Cardiac fibroblast (primary cell): ENCODE measurements around the gene ITGA3.
"Not testable (repeated sequence)": the region's sequence is repeated elsewhere in the genome, so short reads cannot be mapped to it uniquely, and the experiment has no call there.

ENCODE experiments used
- DNase-seq, 2 donors: peaks; one replicate each; pipeline versions ENCODE4 v3.0.0 to v3.0.0-alpha.2; 2010; ENCODE audit warnings: low read depth in 2 of 2
- H3K4me3 ChIP-seq, 2 donors: replicated peaks in 1 of 2; 1 replicate in 1 of 2; 2 replicates in 1 of 2; pipeline ENCODE4 v1.5.1; 2011; ENCODE audit warnings: low read depth in 2 of 2, low read length in 2 of 2, mild to moderate bottlenecking in 2 of 2, moderate library complexity in 1 of 2
- TF ChIP-seq, protein P1 (sequence below): IDR thresholded peaks from one replicate; pipeline ENCODE4 v1.5.1; 2011; ENCODE audit warnings: low read depth, mild to moderate bottlenecking, low read length, inconsistent platforms

The ITGA3 gene

GRCh38 chr17:50034498-50035364, 21.2 kb upstream of the ITGA3 start:
- no peak overlapping the region for H3K4me3 ChIP-seq
- TF ChIP-seq, protein P1, sequence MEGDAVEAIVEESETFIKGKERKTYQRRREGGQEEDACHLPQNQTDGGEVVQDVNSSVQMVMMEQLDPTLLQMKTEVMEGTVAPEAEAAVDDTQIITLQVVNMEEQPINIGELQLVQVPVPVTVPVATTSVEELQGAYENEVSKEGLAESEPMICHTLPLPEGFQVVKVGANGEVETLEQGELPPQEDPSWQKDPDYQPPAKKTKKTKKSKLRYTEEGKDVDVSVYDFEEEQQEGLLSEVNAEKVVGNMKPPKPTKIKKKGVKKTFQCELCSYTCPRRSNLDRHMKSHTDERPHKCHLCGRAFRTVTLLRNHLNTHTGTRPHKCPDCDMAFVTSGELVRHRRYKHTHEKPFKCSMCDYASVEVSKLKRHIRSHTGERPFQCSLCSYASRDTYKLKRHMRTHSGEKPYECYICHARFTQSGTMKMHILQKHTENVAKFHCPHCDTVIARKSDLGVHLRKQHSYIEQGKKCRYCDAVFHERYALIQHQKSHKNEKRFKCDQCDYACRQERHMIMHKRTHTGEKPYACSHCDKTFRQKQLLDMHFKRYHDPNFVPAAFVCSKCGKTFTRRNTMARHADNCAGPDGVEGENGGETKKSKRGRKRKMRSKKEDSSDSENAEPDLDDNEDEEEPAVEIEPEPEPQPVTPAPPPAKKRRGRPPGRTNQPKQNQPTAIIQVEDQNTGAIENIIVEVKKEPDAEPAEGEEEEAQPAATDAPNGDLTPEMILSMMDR = no peak
- no peak for DNase-seq

GRCh38 chr17:50035421-50035879, 20.5 kb upstream of the ITGA3 start:
- no peak for DNase-seq
- no peak overlapping the region for H3K4me3 ChIP-seq
- TF ChIP-seq, protein P1 = no peak

- DNase-seq = no peak
- H3K4me3 ChIP-seq = no peak overlapping the region
- TF ChIP-seq, protein P1 = no peak
Observed at GRCh38 chr17:50035945-50036344, 20.0 kb upstream of the ITGA3 start.

DNA sequence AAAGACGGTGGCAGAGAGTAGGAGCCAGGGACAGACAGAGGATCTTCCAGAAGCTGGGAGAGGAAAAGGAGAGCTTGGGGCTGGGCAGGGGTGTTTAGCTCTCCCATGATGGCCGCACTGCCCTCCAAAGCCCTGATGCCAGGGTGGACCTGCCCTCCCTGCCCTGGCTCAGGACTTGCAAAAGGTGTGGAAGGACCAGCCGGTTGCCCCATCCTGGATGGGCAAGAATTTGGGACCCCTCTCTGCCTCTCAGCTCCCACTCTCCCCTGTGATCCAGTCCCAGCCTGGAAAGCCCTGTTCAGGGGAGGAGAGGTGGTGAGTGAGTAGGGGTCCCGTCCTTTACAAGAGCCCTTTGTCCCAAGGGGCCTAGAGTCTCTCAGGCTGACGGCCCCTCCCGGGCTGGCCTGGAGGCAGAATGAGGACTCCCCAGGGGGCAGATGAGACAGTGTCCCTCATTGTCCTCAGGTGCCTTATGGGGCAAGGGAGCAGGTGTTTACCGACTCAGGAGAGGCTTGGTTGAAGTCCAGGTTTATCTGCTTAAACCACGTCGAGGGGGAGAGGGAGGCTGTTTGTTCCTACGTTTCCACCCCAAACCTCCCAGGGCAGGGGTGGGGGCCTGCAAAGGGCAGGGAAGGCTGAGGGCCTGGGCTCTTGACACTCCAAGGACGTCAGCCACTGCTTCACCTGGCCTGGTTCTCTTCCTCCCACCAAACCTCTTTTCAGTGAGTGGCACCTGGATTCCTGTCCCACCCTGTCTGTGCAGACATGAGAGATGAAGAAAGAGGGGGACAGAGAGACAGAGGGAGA, 19.3 kb upstream of the ITGA3 start:
- no peak for DNase-seq
- H3K4me3 ChIP-seq = no peak overlapping the region
- TF ChIP-seq, protein P1 = no peak

DNA sequence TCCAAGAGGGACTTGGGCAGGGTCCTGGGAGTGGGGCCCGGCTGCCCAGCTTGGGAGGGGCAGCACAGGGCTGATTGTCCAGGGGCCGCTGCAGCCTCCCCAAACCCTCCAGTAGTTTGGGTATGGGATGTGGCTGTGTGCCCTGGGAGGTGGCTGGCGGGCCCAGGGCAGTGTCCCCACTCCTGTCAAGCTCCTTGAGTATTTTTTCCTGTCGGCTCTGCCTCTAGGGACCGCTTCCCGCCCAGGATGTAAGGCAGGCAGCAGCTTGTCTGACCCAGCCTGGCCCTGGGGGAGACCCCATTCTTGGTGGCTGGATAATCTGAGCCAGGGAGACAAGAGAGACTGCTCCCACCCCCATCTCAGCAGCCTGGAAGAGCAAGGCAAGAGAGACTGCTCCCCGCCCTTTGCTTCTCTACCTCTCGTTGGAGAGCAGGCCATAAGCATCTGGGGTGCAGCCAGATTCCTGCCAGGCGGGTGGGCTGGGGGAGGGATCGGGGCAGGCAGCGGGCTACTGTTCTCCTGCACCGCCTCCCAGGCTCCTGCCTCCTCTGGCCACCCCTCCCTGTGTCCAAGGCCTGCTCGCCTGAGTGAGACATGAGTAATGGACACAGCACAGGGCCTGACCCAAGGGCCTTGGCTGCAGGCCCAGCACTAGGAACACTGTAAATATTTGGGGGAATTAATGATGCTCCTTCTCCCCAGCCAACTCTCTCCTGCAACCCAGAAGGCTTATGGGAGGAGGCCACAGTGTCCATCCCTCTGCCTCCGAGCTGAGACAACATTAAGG, 18.4 kb upstream of the ITGA3 start:
- TF ChIP-seq, protein P1 = no peak
- no peak overlapping the region for H3K4me3 ChIP-seq
- DNase-seq = peak; percentile 84 to 92

- no peak for DNase-seq
- TF ChIP-seq, protein P1 = no peak
- H3K4me3 ChIP-seq = no peak overlapping the region
Observed at GRCh38 chr17:50039058-50039457, 16.9 kb upstream of the ITGA3 start.

- not testable (repeated sequence) for H3K4me3 ChIP-seq, DNase-seq
Observed at GRCh38 chr17:50040496-50040895, 15.4 kb upstream of the ITGA3 start.
